Measurements from ENCODE around the gene OR2T8. TPM values are rescaled to one million over a fixed set of nuclear protein-coding genes. Genes with fewer than 3 reads are reported as not detected.

The OR2T8 gene
- total and polyA plus RNA-seq, 4 donors = 0.20 to 2.1 (median 1.1) TPM

DNA sequence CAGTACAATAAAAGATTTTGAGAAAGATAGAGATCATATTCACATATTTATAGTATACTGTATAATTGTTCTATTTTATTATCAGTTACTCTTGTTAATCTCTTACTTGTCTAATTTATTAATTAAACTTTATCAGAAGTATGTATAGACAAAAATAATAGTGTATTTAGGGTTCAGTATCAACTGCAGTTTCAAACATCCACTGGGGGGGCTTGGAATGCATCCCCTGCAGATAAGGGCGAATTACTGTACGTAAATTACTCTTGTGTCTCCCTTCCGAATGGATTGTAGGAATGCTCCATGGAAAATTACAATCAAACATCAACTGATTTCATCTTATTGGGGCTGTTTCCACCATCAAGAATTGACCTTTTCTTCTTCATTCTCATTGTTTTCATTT lies 28.5 kb downstream of the OR2T8 start, which contains the start of gene OR2L8:
Gene OR2L8, plus strand, starts transcription at position 301 of the 400 bp plus-strand sequence. Its CDS starts 0 bp downstream, at position 301.
- Histone ChIP-seq H3K4me1 (ENCODE audit: control insufficient read depth, insufficient read depth, low read length) (no peaks in the 10 kb centered on the region), H3K4me3 (ENCODE audit: low read depth, low read length) (no peak within 1 kb of the TSS), H3K27me3 (ENCODE audit: control insufficient read depth, insufficient read depth, low read length) (no peaks in the 10 kb centered on the region), H3K36me3 (ENCODE audit: control insufficient read depth, insufficient read depth, low read length) (no peaks in the 10 kb centered on the region), H3K27ac (ENCODE audit: low read depth, low read length) (no peak within 1 kb of the TSS), H3K9me3 (ENCODE audit: control insufficient read depth, insufficient read depth, low read length) (peaks cover 1% of the 10 kb centered on the region)
- 79% methylated on average over 3 of the region's 3 CpGs for WGBS (ENCODE audit: insufficient coverage)
- DNase-seq (ENCODE audit: low read depth in 4 of 6, low spot score in 6 of 6) = no peak

GRCh38 chr1:247953408-247953807 lies 33.4 kb downstream of the OR2T8 start:
- H3K4me3 ChIP-seq (ENCODE audit: low read depth, low read length) = no peak overlapping the region

DNA sequence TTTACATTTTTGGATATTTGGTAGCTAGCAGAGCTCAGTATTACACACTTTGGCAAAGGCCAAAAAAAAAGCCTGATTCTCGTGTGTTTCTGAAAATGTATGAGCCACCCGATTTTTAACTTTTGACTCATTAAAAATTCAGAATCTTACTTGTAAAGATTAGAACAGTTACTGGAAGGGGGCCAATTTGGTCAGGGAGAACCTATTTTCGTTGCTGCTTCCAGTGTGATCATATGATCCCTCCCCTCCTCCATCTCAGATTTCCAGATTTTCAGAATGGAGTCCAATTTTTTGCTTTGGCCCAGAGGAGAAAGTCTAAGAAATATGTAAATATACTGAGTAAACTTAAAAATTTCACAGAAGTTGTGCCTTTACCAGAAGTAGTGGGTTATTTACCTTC lies 41.7 kb downstream of the OR2T8 start:
- peak in 1 of 6 donors; percentile 9 for DNase-seq (ENCODE audit: low read depth in 4 of 6, low spot score in 6 of 6)
- no CpG with 5 or more reads among the region's 3 CpGs for WGBS (ENCODE audit: insufficient coverage)
- Histone ChIP-seq H3K36me3 (ENCODE audit: control insufficient read depth, insufficient read depth, low read length) (no peaks in the 10 kb centered on the region), H3K4me1 (ENCODE audit: control insufficient read depth, insufficient read depth, low read length) (no peaks in the 10 kb centered on the region), H3K27ac (ENCODE audit: low read depth, low read length) (no peak overlapping the region), H3K9me3 (ENCODE audit: control insufficient read depth, insufficient read depth, low read length) (no peaks in the 10 kb centered on the region), H3K4me3 (ENCODE audit: low read depth, low read length) (no peak overlapping the region), H3K27me3 (ENCODE audit: control insufficient read depth, insufficient read depth, low read length) (no peaks in the 10 kb centered on the region)

More at GRCh38 chr1:247953408-247953807, 33.4 kb downstream of the OR2T8 start:
- Histone ChIP-seq H3K27me3 (ENCODE audit: control insufficient read depth, insufficient read depth, low read length) (no peaks in the 10 kb centered on the region), H3K27ac (ENCODE audit: low read depth, low read length) (no peak overlapping the region), H3K36me3 (ENCODE audit: control insufficient read depth, insufficient read depth, low read length) (no peaks in the 10 kb centered on the region), H3K9me3 (ENCODE audit: control insufficient read depth, insufficient read depth, low read length) (peaks cover 1% of the 10 kb centered on the region), H3K4me1 (ENCODE audit: control insufficient read depth, insufficient read depth, low read length) (no peaks in the 10 kb centered on the region)
- no CpG with 5 or more reads among the region's 1 CpG for WGBS (ENCODE audit: insufficient coverage)
- no peak for DNase-seq (ENCODE audit: low read depth in 4 of 6, low spot score in 6 of 6)

DNA sequence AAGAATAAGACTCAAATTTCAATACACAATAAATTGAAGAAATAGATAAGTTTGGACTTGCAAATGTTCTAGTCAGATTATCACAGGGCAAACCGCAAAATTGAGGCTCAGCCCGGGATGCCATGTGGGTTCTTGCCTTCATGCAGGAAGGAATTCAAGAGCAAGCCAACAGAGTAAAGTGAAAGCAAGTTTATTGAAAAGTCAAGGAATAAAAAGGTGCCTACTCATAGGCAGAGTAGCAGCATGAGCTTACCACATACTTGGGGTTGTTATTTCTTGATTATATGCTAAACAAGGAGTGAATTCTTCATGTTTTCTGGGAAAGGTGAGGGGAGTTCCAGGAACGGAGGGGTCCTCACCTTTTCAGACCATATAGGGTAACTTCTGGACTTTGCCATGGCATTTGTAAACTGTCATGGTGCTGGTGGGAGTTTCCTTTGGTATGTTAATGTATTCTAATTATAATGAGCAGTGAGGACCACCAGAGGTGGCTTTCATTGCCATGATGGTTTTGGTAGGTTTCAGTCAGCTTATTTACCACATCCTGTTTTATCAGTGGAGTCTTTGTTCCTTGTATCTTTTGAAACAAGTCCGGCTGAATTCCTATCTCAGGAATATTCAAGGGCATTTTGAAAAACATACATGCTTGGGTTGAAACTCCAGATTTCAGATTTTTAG lies 43.0 kb downstream of the OR2T8 start:
- Histone ChIP-seq H3K4me3 (ENCODE audit: low read depth, low read length) (no peak overlapping the region), H3K27ac (ENCODE audit: low read depth, low read length) (no peak overlapping the region), H3K36me3 (ENCODE audit: control insufficient read depth, insufficient read depth, low read length) (no peaks in the 10 kb centered on the region), H3K9me3 (ENCODE audit: control insufficient read depth, insufficient read depth, low read length) (no peaks in the 10 kb centered on the region), H3K4me1 (ENCODE audit: control insufficient read depth, insufficient read depth, low read length) (no peaks in the 10 kb centered on the region), H3K27me3 (ENCODE audit: control insufficient read depth, insufficient read depth, low read length) (no peaks in the 10 kb centered on the region)
- 94% methylated on average over 2 of the region's 4 CpGs for WGBS (ENCODE audit: insufficient coverage)
- no peak for DNase-seq (ENCODE audit: low read depth in 4 of 6, low spot score in 6 of 6)

GRCh38 chr1:247964933-247965332 lies 44.9 kb downstream of the OR2T8 start, which contains the start of gene OR2AK2:
Gene OR2AK2, plus strand, starts transcription at chr1:247965233. Its CDS starts 144 bp downstream, at chr1:247965377.
- Histone ChIP-seq H3K4me3 (ENCODE audit: low read depth, low read length) (no peak within 1 kb of the TSS), H3K27ac (ENCODE audit: low read depth, low read length) (no peak within 1 kb of the TSS), H3K4me1 (ENCODE audit: control insufficient read depth, insufficient read depth, low read length) (no peaks in the 10 kb centered on the region), H3K9me3 (ENCODE audit: control insufficient read depth, insufficient read depth, low read length) (no peaks in the 10 kb centered on the region), H3K36me3 (ENCODE audit: control insufficient read depth, insufficient read depth, low read length) (no peaks in the 10 kb centered on the region), H3K27me3 (ENCODE audit: control insufficient read depth, insufficient read depth, low read length) (no peaks in the 10 kb centered on the region)
- WGBS (ENCODE audit: insufficient coverage) = no CpG with 5 or more reads among the region's 2 CpGs
- DNase-seq (ENCODE audit: low read depth in 4 of 6, low spot score in 6 of 6) = no peak

DNA sequence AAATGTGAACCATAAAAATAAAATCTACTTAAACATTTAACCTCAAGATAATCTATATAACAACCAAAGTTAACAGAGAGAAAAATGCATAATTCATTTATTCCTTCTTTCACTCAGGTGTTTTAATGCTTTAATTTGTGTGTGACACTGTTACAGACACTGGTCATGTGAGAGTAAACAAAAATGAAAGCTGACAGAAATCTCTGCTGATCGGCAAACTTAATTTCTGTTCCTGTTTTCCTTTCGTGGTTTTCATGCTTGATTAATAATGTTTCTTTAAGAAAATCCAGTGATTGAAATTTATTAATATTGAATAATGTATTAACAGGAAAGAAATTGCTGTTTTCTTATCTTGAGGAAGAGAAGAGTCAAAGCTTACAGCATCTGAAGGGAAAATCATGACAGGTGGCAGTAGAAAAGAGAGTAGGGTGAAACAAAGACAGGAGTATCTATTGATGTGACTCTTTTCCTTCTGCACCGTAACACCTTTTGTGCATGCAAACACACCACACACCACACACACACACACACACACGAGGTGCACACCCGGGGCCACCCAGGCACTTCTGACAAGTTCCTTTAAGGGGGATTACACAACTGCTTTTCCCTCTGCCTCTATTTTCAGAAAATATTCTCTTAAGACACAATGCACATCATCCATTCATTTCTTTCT lies 46.6 kb downstream of the OR2T8 start:
- no peaks in the 10 kb centered on the region for H3K36me3 ChIP-seq (ENCODE audit: control insufficient read depth, insufficient read depth, low read length)
- H3K9me3 ChIP-seq (ENCODE audit: control insufficient read depth, insufficient read depth, low read length) = no peaks in the 10 kb centered on the region
- no peaks in the 10 kb centered on the region for H3K27me3 ChIP-seq (ENCODE audit: control insufficient read depth, insufficient read depth, low read length)
- H3K4me1 ChIP-seq (ENCODE audit: control insufficient read depth, insufficient read depth, low read length) = no peaks in the 10 kb centered on the region
- no peak overlapping the region for H3K4me3 ChIP-seq (ENCODE audit: low read depth, low read length)
- no peak overlapping the region for H3K27ac ChIP-seq (ENCODE audit: low read depth, low read length)
- no CpG with 5 or more reads among the region's 5 CpGs for WGBS (ENCODE audit: insufficient coverage)
- no peak for DNase-seq (ENCODE audit: low read depth in 4 of 6, low spot score in 6 of 6)

Other genes starting within 250 kb of the OR2T8 start
- gene OR13G1, start 240.5 kb upstream of the OR2T8 start, total RNA-seq = not detected
- not detected for gene OR13G1, start 240.5 kb upstream of the OR2T8 start, polyA plus RNA-seq (ENCODE audit: insufficient read length in 2 of 2)
- gene OR6F1, start 203.6 kb upstream of the OR2T8 start, total RNA-seq = not detected
- not detected for gene OR6F1, start 203.6 kb upstream of the OR2T8 start, polyA plus RNA-seq (ENCODE audit: insufficient read length in 2 of 2)
- gene OR14K1, start 181.6 kb upstream of the OR2T8 start, total RNA-seq = not detected
- not detected for gene OR14K1, start 181.6 kb upstream of the OR2T8 start, polyA plus RNA-seq (ENCODE audit: insufficient read length in 2 of 2)
- gene OR14A2, start 172.1 kb upstream of the OR2T8 start, total RNA-seq = not detected
- gene OR14A2, start 172.1 kb upstream of the OR2T8 start, polyA plus RNA-seq (ENCODE audit: insufficient read length in 2 of 2) = not detected
- gene OR1C1, start 159.7 kb upstream of the OR2T8 start, total RNA-seq = not detected
- gene OR1C1, start 159.7 kb upstream of the OR2T8 start, polyA plus RNA-seq (ENCODE audit: insufficient read length in 2 of 2) = not detected
- gene OR14A16, start 96.1 kb upstream of the OR2T8 start, total RNA-seq = not detected
- gene OR14A16, start 96.1 kb upstream of the OR2T8 start, polyA plus RNA-seq (ENCODE audit: insufficient read length in 2 of 2) = not detected
- not detected for gene OR11L1, start 78.4 kb upstream of the OR2T8 start, total RNA-seq
- not detected for gene OR11L1, start 78.4 kb upstream of the OR2T8 start, polyA plus RNA-seq (ENCODE audit: insufficient read length in 2 of 2)
- 10 to 100 TPM in 1 of 2 donors, 1 to 10 TPM in 1; 4.7 to 13.9 TPM for gene TRIM58, start 63.1 kb upstream of the OR2T8 start, total RNA-seq
- gene TRIM58, start 63.1 kb upstream of the OR2T8 start, polyA plus RNA-seq (ENCODE audit: insufficient read length in 2 of 2) = 10 to 100 TPM in 1 of 2 donors, 1 to 10 TPM in 1; 8.9 to 14.4 TPM
- gene OR2W3, start 24.7 kb upstream of the OR2T8 start, total RNA-seq = 1 to 10 TPM; 2.1 to 4.8 TPM
- gene OR2W3, start 24.7 kb upstream of the OR2T8 start, polyA plus RNA-seq (ENCODE audit: insufficient read length in 2 of 2) = 1 to 10 TPM; 5.6 to 7.8 TPM
- under 1 TPM in 1 of 2 donors, not detected in 1; 0.10 TPM for gene OR2AJ1, start 4.6 kb downstream of the OR2T8 start, total RNA-seq
- gene OR2AJ1, start 4.6 kb downstream of the OR2T8 start, polyA plus RNA-seq (ENCODE audit: insufficient read length in 2 of 2) = not detected
- gene OR2L8, start 28.6 kb downstream of the OR2T8 start, total RNA-seq = 1 to 10 TPM in 1 of 2 donors, under 1 TPM in 1; 0.44 to 1.2 TPM
- gene OR2L8, start 28.6 kb downstream of the OR2T8 start, polyA plus RNA-seq (ENCODE audit: insufficient read length in 2 of 2) = not detected
- 1 to 10 TPM in 1 of 2 donors, under 1 TPM in 1; 0.44 to 1.1 TPM for gene OR2AK2, start 45.0 kb downstream of the OR2T8 start, total RNA-seq
- not detected for gene OR2AK2, start 45.0 kb downstream of the OR2T8 start, polyA plus RNA-seq (ENCODE audit: insufficient read length in 2 of 2)
- under 1 TPM; 0.17 to 0.89 TPM for gene OR2L5, start 93.4 kb downstream of the OR2T8 start, total RNA-seq
- under 1 TPM in 1 of 2 donors, not detected in 1; 0.09 TPM for gene OR2L5, start 93.4 kb downstream of the OR2T8 start, polyA plus RNA-seq (ENCODE audit: insufficient read length in 2 of 2)
- gene OR2L2, start 109.8 kb downstream of the OR2T8 start, total RNA-seq = under 1 TPM; 0.39 to 0.50 TPM
- gene OR2L2, start 109.8 kb downstream of the OR2T8 start, polyA plus RNA-seq (ENCODE audit: insufficient read length in 2 of 2) = under 1 TPM; 0.27 to 0.44 TPM
- gene OR2L3, start 126.6 kb downstream of the OR2T8 start, total RNA-seq = under 1 TPM; 0.11 to 0.79 TPM
- gene OR2L3, start 126.6 kb downstream of the OR2T8 start, polyA plus RNA-seq (ENCODE audit: insufficient read length in 2 of 2) = under 1 TPM; 0.24 to 0.42 TPM
- gene OR2L13, start 174.9 kb downstream of the OR2T8 start, total RNA-seq = 1 to 10 TPM in 1 of 2 donors, under 1 TPM in 1; 0.94 to 2.6 TPM
- 1 to 10 TPM; 5.8 to 6.4 TPM for gene OR2L13, start 174.9 kb downstream of the OR2T8 start, polyA plus RNA-seq (ENCODE audit: insufficient read length in 2 of 2)
- gene OR2M5, start 224.9 kb downstream of the OR2T8 start, total RNA-seq = not detected
- not detected for gene OR2M5, start 224.9 kb downstream of the OR2T8 start, polyA plus RNA-seq (ENCODE audit: insufficient read length in 2 of 2)

All from spinal cord (tissue), 10 donors.